SH-SY5Y (cell line): ENCODE results near the gene ALDH3A2.

Source experiments
- GATA2 ChIP-seq: IDR thresholded peaks from 2 replicates; pipeline ENCODE4 v1.6.1; 2011; ENCODE audit warnings: mild to moderate bottlenecking, low read depth, low read length
- GATA3 ChIP-seq: IDR thresholded peaks from 2 replicates; pipeline ENCODE4 v1.6.1; 2011; ENCODE audit warnings: low read depth, mild to moderate bottlenecking, low read length, moderate library complexity

- TF ChIP-seq GATA3, result no peak
- TF ChIP-seq GATA2, result no peak
Observed at GRCh38 chr17:19705771-19706770, 57.5 kb downstream of the ALDH3A2 start.
